Mesodermal cell (in vitro differentiated cells): ENCODE measurements around the gene TXNDC16.
"Not testable (repeated sequence)": the region's sequence is repeated elsewhere in the genome, so short reads cannot be mapped to it uniquely, and the experiment has no call there.

Experiments
- H3K27ac ChIP-seq: 2 replicates; pipeline ENCODE4 v1.7.0; 2013; ENCODE audit warnings: mild to moderate bottlenecking, low read depth, low read length, moderate library complexity; ENCODE audit not compliant: severe bottlenecking
- H3K36me3 ChIP-seq: 2 replicates; pipeline ENCODE4 v1.7.1; 2013; ENCODE audit warnings: mild to moderate bottlenecking, low read length, moderate library complexity; ENCODE audit not compliant: control insufficient read depth, insufficient read depth
- H3K4me1 ChIP-seq: one replicate; pipeline ENCODE4 v1.7.1; 2013; ENCODE audit warnings: mild to moderate bottlenecking, low read length; ENCODE audit not compliant: insufficient read depth, control insufficient read depth, poor library complexity, severe bottlenecking
- H3K4me3 ChIP-seq: 2 replicates; pipeline ENCODE4 v1.7.0; 2013; ENCODE audit warnings: low read length, control low read depth, mild to moderate bottlenecking; ENCODE audit not compliant: insufficient read depth, poor library complexity, severe bottlenecking; ENCODE audit errors: extremely low read depth
- H3K9me3 ChIP-seq: 2 replicates; pipeline ENCODE4 v1.7.1; 2013; ENCODE audit warnings: mild to moderate bottlenecking, low read length, moderate library complexity; ENCODE audit not compliant: control insufficient read depth
- WGBS, 2 experiments: methylation state at CpG; one replicate each; pipeline ENCODE4 v1.1.5; 2013; ENCODE audit warnings: missing lambda C conversion rate in 2 of 2; ENCODE audit not compliant: insufficient coverage in 2 of 2; 5-methylcytosine and 5-hydroxymethylcytosine counted together

The TXNDC16 gene

GRCh38 chr14:52485350-52485960 is 66.8 kb downstream of the TXNDC16 start:
- Histone ChIP-seq H3K36me3 (no peaks in the 10 kb centered on the region), H3K9me3 (no peaks in the 10 kb centered on the region), H3K4me1 (no peaks in the 10 kb centered on the region), H3K27ac (no peak overlapping the region), H3K4me3 (no peak overlapping the region)
- 95 to 100% methylated on average over 1 to 3 of the region's 4 CpGs for WGBS, 2 experiments

- H3K9me3 ChIP-seq, result no peaks in the 10 kb centered on the region
- H3K4me3 ChIP-seq, result no peak overlapping the region
- no peaks in the 10 kb centered on the region for H3K4me1 ChIP-seq
- H3K36me3 ChIP-seq, result no peaks in the 10 kb centered on the region
- no peak overlapping the region for H3K27ac ChIP-seq
Measured at GRCh38 chr14:52481864-52482263, 70.4 kb downstream of the TXNDC16 start.

- no CpG with 5 or more reads among the region's 1 CpG for WGBS, 2 experiments
- Histone ChIP-seq H3K36me3 (no peaks in the 10 kb centered on the region), H3K4me3 (no peak overlapping the region), H3K4me1 (no peaks in the 10 kb centered on the region), H3K9me3 (no peaks in the 10 kb centered on the region), H3K27ac (no peak overlapping the region)
Measured at GRCh38 chr14:52473557-52473956, 78.7 kb downstream of the TXNDC16 start.

GRCh38 chr14:52472728-52473127 is 79.6 kb downstream of the TXNDC16 start:
- 84 to 96% methylated on average over 4 to 5 of the region's 6 CpGs for WGBS, 2 experiments
- no peak overlapping the region for H3K4me3 ChIP-seq
- H3K4me1 ChIP-seq, result no peaks in the 10 kb centered on the region
- H3K27ac ChIP-seq, result no peak overlapping the region
- no peaks in the 10 kb centered on the region for H3K9me3 ChIP-seq
- no peaks in the 10 kb centered on the region for H3K36me3 ChIP-seq

- not testable (repeated sequence) for H3K9me3 ChIP-seq, H3K4me3 ChIP-seq, H3K4me1 ChIP-seq, H3K36me3 ChIP-seq, H3K27ac ChIP-seq
- WGBS, 2 experiments, result 93 to 97% methylated on average over 10 to 13 of the region's 13 CpGs
Measured at GRCh38 chr14:52472251-52472650, 80.1 kb downstream of the TXNDC16 start.

GRCh38 chr14:52467515-52468266 is 84.6 kb downstream of the TXNDC16 start:
- Histone ChIP-seq H3K36me3 (no peaks in the 10 kb centered on the region), H3K9me3 (no peaks in the 10 kb centered on the region), H3K4me1 (no peaks in the 10 kb centered on the region), H3K4me3 (no peak overlapping the region), H3K27ac (no peak overlapping the region)
- WGBS, 2 experiments, result no CpG with 5 or more reads among the region's 7 CpGs

- WGBS, 2 experiments, result 100% methylated on average over 1 of the region's 4 CpGs; no CpG with 5 or more reads in 1 of the 2 experiments
Measured at GRCh38 chr14:52464175-52464574, 88.1 kb downstream of the TXNDC16 start.

GRCh38 chr14:52463375-52463774 is 88.9 kb downstream of the TXNDC16 start:
- 94 to 100% methylated on average over 2 of the region's 3 CpGs for WGBS, 2 experiments

More at GRCh38 chr14:52464175-52464574, 88.1 kb downstream of the TXNDC16 start:
- H3K27ac ChIP-seq, result no peak overlapping the region
- no peak overlapping the region for H3K4me3 ChIP-seq
- no peaks in the 10 kb centered on the region for H3K4me1 ChIP-seq
- no peaks in the 10 kb centered on the region for H3K36me3 ChIP-seq
- H3K9me3 ChIP-seq, result peaks cover 3% of the 10 kb centered on the region

GRCh38 chr14:52461721-52462120 is 90.6 kb downstream of the TXNDC16 start:
- H3K4me3 ChIP-seq, result no peak overlapping the region
- H3K36me3 ChIP-seq, result no peaks in the 10 kb centered on the region
- H3K9me3 ChIP-seq, result peaks cover 3% of the 10 kb centered on the region
- H3K27ac ChIP-seq, result no peak overlapping the region
- H3K4me1 ChIP-seq, result no peaks in the 10 kb centered on the region
- WGBS, 2 experiments, result 88% methylated on average over 1 of the region's 1 CpG; no CpG with 5 or more reads in 1 of the 2 experiments

More at GRCh38 chr14:52463375-52463774, 88.9 kb downstream of the TXNDC16 start:
- no peaks in the 10 kb centered on the region for H3K4me1 ChIP-seq
- H3K27ac ChIP-seq, result no peak overlapping the region
- H3K9me3 ChIP-seq, result peaks cover 3% of the 10 kb centered on the region
- no peak overlapping the region for H3K4me3 ChIP-seq
- H3K36me3 ChIP-seq, result no peaks in the 10 kb centered on the region

GRCh38 chr14:52458721-52459085 is 93.6 kb downstream of the TXNDC16 start:
- Histone ChIP-seq H3K27ac (no peak overlapping the region), H3K4me3 (no peak overlapping the region), H3K4me1 (no peaks in the 10 kb centered on the region), H3K36me3 (no peaks in the 10 kb centered on the region), H3K9me3 (peaks cover 3% of the 10 kb centered on the region)
- no CpG with 5 or more reads among the region's 1 CpG for WGBS, 2 experiments

- Histone ChIP-seq H3K9me3 (peaks cover 3% of the 10 kb centered on the region), H3K4me1 (no peaks in the 10 kb centered on the region), H3K4me3 (no peak overlapping the region), H3K27ac (no peak overlapping the region), H3K36me3 (no peaks in the 10 kb centered on the region)
Measured at GRCh38 chr14:52457411-52457810, 94.9 kb downstream of the TXNDC16 start.
